ENCODE data around the gene RMDN2. TPM values are rescaled to one million over a fixed set of nuclear protein-coding genes. Genes with fewer than 3 reads are reported as not detected.

Gene RMDN2
- total and polyA plus RNA-seq, 10 of the 15 experiments (the other 5 are each of a cell fraction or from before 2014, with no cell fraction given), result 2.6 to 12.4 (median 9.2) TPM

DNA sequence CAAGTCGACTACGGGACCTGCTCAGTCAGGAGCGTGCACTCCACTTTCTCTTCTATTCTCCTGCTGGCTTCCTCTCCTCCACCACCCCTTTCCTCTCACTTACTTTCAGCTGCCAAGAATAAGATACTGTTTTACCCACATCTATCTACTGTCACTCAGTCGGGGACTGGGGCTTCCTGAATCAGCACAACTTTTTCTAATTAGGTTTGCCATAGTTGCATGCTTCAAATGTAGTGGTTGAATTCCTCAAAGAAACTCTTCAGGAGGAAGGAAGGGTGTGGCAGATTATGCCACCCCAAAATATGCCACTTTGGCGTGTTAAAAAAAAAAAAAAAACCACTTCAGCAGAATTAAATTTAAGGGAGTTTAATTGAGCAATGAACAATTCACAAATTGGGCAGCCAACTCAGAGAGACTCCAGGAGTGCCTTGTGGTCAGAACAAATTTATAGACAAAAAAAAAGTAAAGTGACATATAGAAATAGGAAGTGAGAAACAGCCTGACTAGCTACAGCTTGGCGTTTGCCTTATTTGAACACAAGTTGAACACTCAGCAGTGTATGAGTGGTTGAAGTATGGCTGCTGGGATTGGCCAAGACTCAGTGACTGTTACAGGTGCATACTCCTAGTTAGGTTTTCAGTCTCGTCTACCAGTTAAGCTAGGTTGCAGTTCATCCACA is 32.5 kb upstream of the RMDN2 start (continued):
- TF ChIP-seq, protein P1, sequence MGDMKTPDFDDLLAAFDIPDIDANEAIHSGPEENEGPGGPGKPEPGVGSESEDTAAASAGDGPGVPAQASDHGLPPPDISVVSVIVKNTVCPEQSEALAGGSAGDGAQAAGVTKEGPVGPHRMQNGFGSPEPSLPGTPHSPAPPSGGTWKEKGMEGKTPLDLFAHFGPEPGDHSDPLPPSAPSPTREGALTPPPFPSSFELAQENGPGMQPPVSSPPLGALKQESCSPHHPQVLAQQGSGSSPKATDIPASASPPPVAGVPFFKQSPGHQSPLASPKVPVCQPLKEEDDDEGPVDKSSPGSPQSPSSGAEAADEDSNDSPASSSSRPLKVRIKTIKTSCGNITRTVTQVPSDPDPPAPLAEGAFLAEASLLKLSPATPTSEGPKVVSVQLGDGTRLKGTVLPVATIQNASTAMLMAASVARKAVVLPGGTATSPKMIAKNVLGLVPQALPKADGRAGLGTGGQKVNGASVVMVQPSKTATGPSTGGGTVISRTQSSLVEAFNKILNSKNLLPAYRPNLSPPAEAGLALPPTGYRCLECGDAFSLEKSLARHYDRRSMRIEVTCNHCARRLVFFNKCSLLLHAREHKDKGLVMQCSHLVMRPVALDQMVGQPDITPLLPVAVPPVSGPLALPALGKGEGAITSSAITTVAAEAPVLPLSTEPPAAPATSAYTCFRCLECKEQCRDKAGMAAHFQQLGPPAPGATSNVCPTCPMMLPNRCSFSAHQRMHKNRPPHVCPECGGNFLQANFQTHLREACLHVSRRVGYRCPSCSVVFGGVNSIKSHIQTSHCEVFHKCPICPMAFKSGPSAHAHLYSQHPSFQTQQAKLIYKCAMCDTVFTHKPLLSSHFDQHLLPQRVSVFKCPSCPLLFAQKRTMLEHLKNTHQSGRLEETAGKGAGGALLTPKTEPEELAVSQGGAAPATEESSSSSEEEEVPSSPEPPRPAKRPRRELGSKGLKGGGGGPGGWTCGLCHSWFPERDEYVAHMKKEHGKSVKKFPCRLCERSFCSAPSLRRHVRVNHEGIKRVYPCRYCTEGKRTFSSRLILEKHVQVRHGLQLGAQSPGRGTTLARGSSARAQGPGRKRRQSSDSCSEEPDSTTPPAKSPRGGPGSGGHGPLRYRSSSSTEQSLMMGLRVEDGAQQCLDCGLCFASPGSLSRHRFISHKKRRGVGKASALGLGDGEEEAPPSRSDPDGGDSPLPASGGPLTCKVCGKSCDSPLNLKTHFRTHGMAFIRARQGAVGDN (IDR thresholded peaks at IDR 0.05), result peak; percentile 11; the same call in 1 of the 2 replicates
- TF ChIP-seq SPI1 (IDR thresholded peaks at IDR 0.05; ENCODE audit: borderline replicate concordance, insufficient read depth, low read depth, low read length) (peak; percentile 93), RELB (IDR thresholded peaks at IDR 0.05; ENCODE audit: low read depth) (peak; percentile 55; the same call in 1 of the 2 replicates), BCL11A (IDR thresholded peaks at IDR 0.05; ENCODE audit: low read depth, low read length) (no peak), ZBED1 (IDR thresholded peaks at IDR 0.05; ENCODE audit: borderline replicate concordance) (no peak), ZNF24 (IDR thresholded peaks at IDR 0.05) (no peak), BACH1 (IDR thresholded peaks at IDR 0.05; ENCODE audit: borderline replicate concordance) (no peak), CREM (IDR thresholded peaks at IDR 0.05; ENCODE audit: low read depth) (no peak; the same call in 1 of the 2 replicates), GABPA (IDR thresholded peaks at IDR 0.05; ENCODE audit: low read depth) (no peak), NRF1 (conservative IDR thresholded peaks at IDR 0.05; ENCODE audit: low read depth, low read length) (no peak), PML (IDR thresholded peaks at IDR 0.05; ENCODE audit: low read length) (no peak), HDAC2 (IDR thresholded peaks at IDR 0.05) (no peak), ASH2L (IDR thresholded peaks at IDR 0.05; ENCODE audit: borderline replicate concordance, low read depth) (no peak), SUZ12 (IDR thresholded peaks at IDR 0.05; ENCODE audit: unreplicated experiment) (no peak), TBL1XR1 (IDR thresholded peaks at IDR 0.05; ENCODE audit: low read depth, low read length) (no peak), RCOR1 (conservative IDR thresholded peaks at IDR 0.05; ENCODE audit: low read depth, low read length) (no peak), ATF7 (IDR thresholded peaks at IDR 0.05; ENCODE audit: low read depth) (peak; percentile 60), NFYB (IDR thresholded peaks at IDR 0.05; ENCODE audit: insufficient read depth, low read depth, low read length) (peak; percentile 80), IKZF1 (conservative IDR thresholded peaks at IDR 0.05) (no peak), IKZF2 (IDR thresholded peaks at IDR 0.05) (peak; percentile 16 to 56; a peak in 2 of 4 replicates), RAD21 (IDR thresholded peaks at IDR 0.05; ENCODE audit: insufficient read depth, low read depth, low read length) (no peak), SIX5 (IDR thresholded peaks at IDR 0.05; ENCODE audit: low read depth, low read length, severe bottlenecking) (no peak), CBX3 (IDR thresholded peaks at IDR 0.05; ENCODE audit: borderline replicate concordance, low read depth) (no peak), HCFC1 (IDR thresholded peaks at IDR 0.05; ENCODE audit: low read length) (no peak; the same call in 1 of the 2 replicates), JUNB (IDR thresholded peaks at IDR 0.05) (0 out of 2 replicates have a peak, but pooled peaks have one; percentile 21), ATF2 (IDR thresholded peaks at IDR 0.05; ENCODE audit: low read length) (peak; percentile 17; the same call in 1 of the 2 replicates), CREB1 (IDR thresholded peaks at IDR 0.05; ENCODE audit: low read depth) (peak; percentile 77)
